AG20443 (cell line): Measurements from ENCODE around the gene PLXDC2.

Experiments used
- DNase-seq: peaks from one replicate; pipeline ENCODE4 v3.0.0; 2012; ENCODE audit warnings: low spot score, mixed read lengths

The PLXDC2 gene

GRCh38 chr10:19857876-19858275, 41.6 kb downstream of the PLXDC2 start:
- DNase-seq: no peak

- no peak for DNase-seq
Observed at GRCh38 chr10:19860107-19860506, 43.9 kb downstream of the PLXDC2 start.

GRCh38 chr10:19862811-19863515, 46.7 kb downstream of the PLXDC2 start:
- DNase-seq: no peak

GRCh38 chr10:19865676-19866075, 49.4 kb downstream of the PLXDC2 start:
- DNase-seq: no peak

GRCh38 chr10:19869370-19869769, 53.1 kb downstream of the PLXDC2 start:
- DNase-seq: no peak

GRCh38 chr10:19872504-19873271, 56.5 kb downstream of the PLXDC2 start:
- no peak for DNase-seq

GRCh38 chr10:19874190-19874589, 58.0 kb downstream of the PLXDC2 start:
- no peak for DNase-seq

GRCh38 chr10:19874791-19875190, 58.6 kb downstream of the PLXDC2 start:
- DNase-seq: no peak

GRCh38 chr10:19876570-19876969, 60.3 kb downstream of the PLXDC2 start:
- DNase-seq: no peak

GRCh38 chr10:19877466-19878255, 61.4 kb downstream of the PLXDC2 start:
- no peak for DNase-seq

GRCh38 chr10:19882621-19883020, 66.4 kb downstream of the PLXDC2 start:
- DNase-seq: no peak

GRCh38 chr10:19888061-19888660, 71.9 kb downstream of the PLXDC2 start:
- DNase-seq: no peak

- DNase-seq: no peak
Observed at GRCh38 chr10:19889256-19889655, 73.0 kb downstream of the PLXDC2 start.

- DNase-seq: no peak
Observed at GRCh38 chr10:19891429-19891828, 75.2 kb downstream of the PLXDC2 start.

- DNase-seq: no peak
Observed at GRCh38 chr10:19892270-19892669, 76.0 kb downstream of the PLXDC2 start.

- no peak for DNase-seq
Observed at GRCh38 chr10:19892677-19893076, 76.4 kb downstream of the PLXDC2 start.

GRCh38 chr10:19895500-19895899, 79.3 kb downstream of the PLXDC2 start:
- DNase-seq: no peak

- DNase-seq: no peak
Observed at GRCh38 chr10:19902456-19902855, 86.2 kb downstream of the PLXDC2 start.

GRCh38 chr10:19904202-19904661, 88.0 kb downstream of the PLXDC2 start:
- DNase-seq: no peak

- DNase-seq: no peak
Observed at GRCh38 chr10:19906108-19906791, 90.0 kb downstream of the PLXDC2 start.

GRCh38 chr10:19908991-19909696, 92.9 kb downstream of the PLXDC2 start:
- DNase-seq: no peak
